ENCODE data around the gene MKNK2. TPM values are rescaled to one million over a fixed set of nuclear protein-coding genes. Genes with fewer than 3 reads are reported as not detected.
A peak's percentile ranks its signal among the peaks of the same experiment; 100 is the strongest.

Gene MKNK2
- total and polyA plus RNA-seq, 2 of the 13 experiments (the other 11 are each of a cell fraction or from before 2014, with no cell fraction given) = 44.9 to 112 TPM

DNA sequence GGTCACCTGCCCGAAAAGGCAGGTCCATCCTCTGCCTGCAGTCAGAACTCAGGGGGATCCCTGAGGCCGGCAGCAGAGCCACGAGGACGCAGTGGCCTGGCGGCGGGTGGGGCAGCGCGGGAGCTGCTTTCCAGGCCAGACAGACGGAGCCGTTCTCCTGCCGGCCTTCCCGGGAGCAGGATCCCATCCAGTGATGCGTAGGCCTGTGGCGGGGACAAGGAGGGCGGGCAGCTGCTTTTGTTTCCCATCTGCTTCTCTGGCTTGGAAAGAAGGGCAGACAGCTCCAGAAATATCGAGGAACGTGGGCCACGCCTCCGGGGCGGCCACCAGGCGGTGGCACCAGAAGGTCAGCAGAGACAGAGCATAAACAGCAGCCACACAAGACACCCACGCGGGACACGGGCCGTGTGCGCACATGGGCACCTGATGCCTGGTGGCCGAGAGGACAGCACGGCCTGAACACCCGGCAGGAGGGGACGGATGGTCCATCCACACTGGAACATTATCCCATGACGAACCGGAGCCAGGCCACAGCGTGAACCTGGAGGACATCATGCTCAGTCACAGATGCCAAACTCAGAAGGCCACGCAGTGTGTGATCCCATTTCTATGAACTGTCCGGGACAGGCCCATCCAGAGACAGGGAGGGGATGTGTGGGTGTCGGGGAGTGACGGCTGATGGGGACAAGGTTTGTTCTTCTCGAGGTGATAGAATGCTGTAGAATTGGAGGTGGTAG lies 13.9 kb upstream of the MKNK2 start (continued):
- TF ChIP-seq CEBPZ (IDR thresholded peaks at IDR 0.05; ENCODE audit: low read length) (no peak), TMF1 (CRISPR knock-in tag; IDR thresholded peaks at IDR 0.05; ENCODE audit: low read depth) (no peak), ATF1 (CRISPR knock-in tag; IDR thresholded peaks at IDR 0.05) (no peak), PHF5A (CRISPR knock-in tag; IDR thresholded peaks at IDR 0.05; ENCODE audit: low read depth, unreplicated experiment) (no peak), ZNF136 (CRISPR knock-in tag; IDR thresholded peaks at IDR 0.05; ENCODE audit: low read depth) (no peak), ZNF230 (CRISPR knock-in tag; IDR thresholded peaks at IDR 0.05) (no peak; the same call in 1 of the 2 replicates), KLF11 (CRISPR knock-in tag; IDR thresholded peaks at IDR 0.05) (no peak), GTF2F1 (IDR thresholded peaks at IDR 0.05; ENCODE audit: low read length) (no peak), CSRNP1 (CRISPR knock-in tag; IDR thresholded peaks at IDR 0.05) (no peak), ZNF512 (CRISPR knock-in tag; IDR thresholded peaks at IDR 0.05) (no peak), NR2F2 (IDR thresholded peaks at IDR 0.05; ENCODE audit: borderline replicate concordance, low read depth) (no peak), HOXA9 (CRISPR knock-in tag; IDR thresholded peaks at IDR 0.05; ENCODE audit: borderline replicate concordance) (no peak), FOXM1 (CRISPR knock-in tag; IDR thresholded peaks at IDR 0.05) (no peak), ZNF17 (CRISPR knock-in tag; IDR thresholded peaks at IDR 0.05) (no peak), ZNF484 (CRISPR knock-in tag; IDR thresholded peaks at IDR 0.05; ENCODE audit: borderline replicate concordance, low read depth) (no peak), ZNF747 (CRISPR knock-in tag; IDR thresholded peaks at IDR 0.05; ENCODE audit: borderline replicate concordance) (no peak), ZNF331 (CRISPR knock-in tag; IDR thresholded peaks at IDR 0.05) (no peak), PRMT3 (CRISPR knock-in tag; IDR thresholded peaks at IDR 0.05; ENCODE audit: borderline replicate concordance, low read depth) (no peak), HNRNPLL (IDR thresholded peaks at IDR 0.05; ENCODE audit: low read depth, low read length, poor library complexity, severe bottlenecking) (peak; percentile 31), GATAD1 (CRISPR knock-in tag; IDR thresholded peaks at IDR 0.05) (no peak), TEF (CRISPR knock-in tag; IDR thresholded peaks at IDR 0.05) (no peak)
- TF ChIP-seq, protein P1, sequence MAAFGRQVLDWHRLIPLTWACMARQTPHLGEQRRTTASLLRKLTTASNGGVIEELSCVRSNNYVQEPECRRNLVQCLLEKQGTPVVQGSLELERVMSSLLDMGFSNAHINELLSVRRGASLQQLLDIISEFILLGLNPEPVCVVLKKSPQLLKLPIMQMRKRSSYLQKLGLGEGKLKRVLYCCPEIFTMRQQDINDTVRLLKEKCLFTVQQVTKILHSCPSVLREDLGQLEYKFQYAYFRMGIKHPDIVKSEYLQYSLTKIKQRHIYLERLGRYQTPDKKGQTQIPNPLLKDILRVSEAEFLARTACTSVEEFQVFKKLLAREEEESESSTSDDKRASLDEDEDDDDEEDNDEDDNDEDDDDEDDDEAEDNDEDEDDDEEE (CRISPR knock-in tag; IDR thresholded peaks at IDR 0.05) = no peak; the same call in 1 of the 2 replicates

All from HepG2 (cell line).